ENCODE data around the gene EPG5.

- TF ChIP-seq CTCF (IDR thresholded peaks at IDR 0.05; ENCODE audit: insufficient read depth, low read depth, low read length): no peak
- no peak for TF ChIP-seq EZH2 (IDR thresholded peaks at IDR 0.05; ENCODE audit: insufficient read depth, low read length)
Observed at GRCh38 chr18:45860971-45861370, 106.2 kb downstream of the EPG5 start.
